Fibroblast of lung (primary cell): Measurements from ENCODE around the gene IFT122.

Experiments
- EZH2 ChIP-seq: IDR thresholded peaks from 2 replicates; pipeline ENCODE4 v1.5.1; 2012; ENCODE audit warnings: low read length, control low read depth, mild to moderate bottlenecking; ENCODE audit errors: missing control alignments
- TF ChIP-seq, protein P1 (sequence below), 2 donors: IDR thresholded peaks in 1 of 2; conservative IDR thresholded peaks in 1 of 2; 1 replicate in 1 of 2; 2 replicates in 1 of 2; pipeline ENCODE4 v1.5.1; 2011 to 2012; ENCODE audit warnings: low read length in 2 of 2, control low read depth in 1 of 2, inconsistent platforms in 1 of 2, low read depth in 1 of 2, mild to moderate bottlenecking in 1 of 2

DNA sequence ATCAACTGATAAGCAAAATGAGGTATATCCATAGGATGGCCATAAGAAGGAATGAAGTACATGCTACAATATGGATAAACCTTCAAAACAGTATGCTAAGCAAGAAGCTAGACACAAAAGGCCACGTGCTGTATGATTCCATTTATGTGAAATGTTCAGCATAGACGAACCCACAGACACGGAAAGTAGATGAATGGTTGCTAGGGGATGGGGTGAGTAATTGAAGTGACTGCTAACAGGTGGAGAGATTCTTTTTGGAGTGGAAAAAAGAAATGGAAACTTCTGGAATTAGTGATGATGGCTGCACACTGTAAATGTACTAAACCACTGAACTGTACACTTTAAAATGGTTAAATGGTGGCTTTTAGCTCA lies 11.0 kb upstream of the IFT122 start:
- TF ChIP-seq, protein P1, sequence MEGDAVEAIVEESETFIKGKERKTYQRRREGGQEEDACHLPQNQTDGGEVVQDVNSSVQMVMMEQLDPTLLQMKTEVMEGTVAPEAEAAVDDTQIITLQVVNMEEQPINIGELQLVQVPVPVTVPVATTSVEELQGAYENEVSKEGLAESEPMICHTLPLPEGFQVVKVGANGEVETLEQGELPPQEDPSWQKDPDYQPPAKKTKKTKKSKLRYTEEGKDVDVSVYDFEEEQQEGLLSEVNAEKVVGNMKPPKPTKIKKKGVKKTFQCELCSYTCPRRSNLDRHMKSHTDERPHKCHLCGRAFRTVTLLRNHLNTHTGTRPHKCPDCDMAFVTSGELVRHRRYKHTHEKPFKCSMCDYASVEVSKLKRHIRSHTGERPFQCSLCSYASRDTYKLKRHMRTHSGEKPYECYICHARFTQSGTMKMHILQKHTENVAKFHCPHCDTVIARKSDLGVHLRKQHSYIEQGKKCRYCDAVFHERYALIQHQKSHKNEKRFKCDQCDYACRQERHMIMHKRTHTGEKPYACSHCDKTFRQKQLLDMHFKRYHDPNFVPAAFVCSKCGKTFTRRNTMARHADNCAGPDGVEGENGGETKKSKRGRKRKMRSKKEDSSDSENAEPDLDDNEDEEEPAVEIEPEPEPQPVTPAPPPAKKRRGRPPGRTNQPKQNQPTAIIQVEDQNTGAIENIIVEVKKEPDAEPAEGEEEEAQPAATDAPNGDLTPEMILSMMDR (conservative IDR thresholded peaks at IDR 0.05 in 1 of 2, IDR thresholded peaks at IDR 0.05 in 1 of 2; ENCODE audit: low read depth in 1 of 2, low read length in 2 of 2): no peak
- TF ChIP-seq EZH2: no peak
